DMS79 treated with DMSO at 0.1 percent for 48 hours (cell line): Measurements from ENCODE around the gene NCEH1.
A peak's percentile ranks its signal among the peaks of the same experiment; 100 is the strongest.

Experiments
- DNase-seq: peaks from one replicate; lab custom pipeline; 2025; lab: John Stamatoyannopoulos, UW

Gene NCEH1

DNA sequence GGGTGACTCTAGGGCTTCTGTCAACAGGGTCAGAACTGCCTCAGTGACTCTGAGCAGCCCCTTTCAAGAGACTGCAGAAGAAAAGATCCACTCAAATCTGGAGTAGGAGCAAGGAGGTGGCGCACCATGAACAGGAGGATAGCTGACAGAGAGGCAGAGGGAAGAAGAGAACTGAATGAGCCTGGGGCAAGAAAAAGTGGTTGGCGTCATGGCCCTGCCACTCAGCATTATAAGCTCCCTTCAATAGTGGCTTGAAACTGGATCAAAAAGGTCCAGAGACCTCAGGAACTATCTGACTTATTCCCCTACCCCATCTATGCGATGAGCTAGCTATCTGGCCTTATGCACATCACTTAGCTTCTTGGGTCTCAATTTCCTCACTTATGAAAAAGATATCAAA is 66.6 kb downstream of the NCEH1 start:
- DNase-seq, result no peak

DNA sequence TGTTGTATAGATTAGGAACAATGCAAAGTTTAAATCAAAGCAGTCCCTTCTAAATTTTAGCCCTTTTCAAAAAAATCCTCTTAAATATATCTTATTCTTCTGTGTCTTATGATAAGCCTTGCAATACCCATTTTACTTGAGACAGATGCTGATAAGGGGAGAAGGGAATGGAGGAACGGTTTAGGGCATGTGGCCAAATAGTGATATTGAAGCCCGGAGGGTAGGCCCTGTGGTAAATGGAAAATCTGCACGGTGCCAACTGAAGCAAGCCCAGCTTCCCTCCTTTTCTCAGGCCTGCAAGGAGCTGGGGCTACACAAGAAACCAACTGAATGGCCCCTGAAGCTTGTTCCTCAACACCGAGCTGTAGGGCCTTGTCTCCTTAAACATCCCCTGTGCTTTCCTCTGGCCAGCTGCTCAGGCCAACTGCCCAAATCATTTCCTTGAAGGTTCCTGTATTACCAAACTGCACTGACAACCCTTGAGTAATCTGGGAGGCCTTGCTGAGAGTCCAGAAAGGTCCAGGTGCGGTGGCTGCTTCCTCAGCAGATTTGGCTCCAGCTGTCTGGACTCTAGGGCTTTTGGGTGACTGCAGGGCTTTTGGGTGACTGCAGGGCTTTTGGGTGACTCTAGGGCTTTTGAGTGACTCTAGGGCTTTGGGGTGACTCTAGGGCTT is 67.2 kb downstream of the NCEH1 start:
- DNase-seq, result no peak

DNA sequence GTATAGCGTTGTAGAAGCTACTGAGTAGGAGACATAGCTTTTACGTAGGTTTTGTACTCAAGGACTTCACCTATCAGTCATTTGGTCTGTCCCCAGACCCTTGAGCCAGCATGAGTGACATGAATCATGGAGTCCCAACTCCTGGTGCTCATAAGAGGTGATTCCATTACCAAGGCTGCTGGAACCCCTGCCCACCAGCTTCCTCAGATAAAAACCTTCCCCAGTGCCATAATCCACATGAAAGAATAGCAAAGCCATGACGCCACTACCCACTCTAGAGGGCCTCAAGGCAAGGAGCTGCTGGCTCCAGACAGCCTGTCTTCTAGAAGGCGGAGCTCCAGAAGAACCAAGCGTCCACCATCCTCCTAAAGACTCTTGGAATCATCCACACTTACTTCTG is 69.6 kb downstream of the NCEH1 start:
- no peak for DNase-seq

DNA sequence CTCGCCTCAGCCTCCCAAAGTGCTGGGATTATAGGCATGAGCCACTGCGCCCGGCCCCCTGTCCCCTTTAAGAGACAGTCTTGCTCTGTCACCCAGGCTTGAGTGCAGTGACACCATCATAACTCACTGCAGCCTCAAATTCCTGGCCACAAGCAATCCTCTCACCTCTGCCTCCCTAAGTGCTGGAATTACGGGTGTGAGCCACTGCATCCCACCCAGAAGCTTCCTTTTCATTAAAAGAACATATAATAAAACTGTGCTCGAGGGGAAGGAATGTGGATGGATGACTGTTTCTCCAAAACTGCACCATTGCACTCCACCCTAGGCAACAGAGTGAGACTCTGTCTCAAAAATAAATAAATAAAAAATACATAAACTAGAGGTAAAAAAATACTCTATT is 70.1 kb downstream of the NCEH1 start:
- DNase-seq, result no peak

DNA sequence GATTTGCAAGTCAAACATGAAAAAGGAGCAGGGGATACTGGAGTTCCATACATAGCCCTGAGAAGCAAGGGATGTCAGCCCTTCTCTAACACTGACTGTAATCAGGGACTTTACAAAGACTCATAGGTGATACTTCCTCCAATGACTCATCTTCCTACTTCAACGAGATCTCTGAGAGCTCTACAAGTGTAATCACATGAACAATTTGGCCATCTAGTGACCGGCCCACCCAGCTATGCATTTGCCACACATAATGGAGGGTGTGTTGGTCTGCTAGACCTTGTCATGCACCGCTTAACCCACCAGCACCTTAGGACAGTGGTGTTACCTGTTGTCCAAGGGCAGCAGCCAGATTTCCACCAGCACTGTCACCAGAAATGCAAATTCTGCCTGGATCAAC is 75.3 kb downstream of the NCEH1 start:
- DNase-seq, result no peak

DNA sequence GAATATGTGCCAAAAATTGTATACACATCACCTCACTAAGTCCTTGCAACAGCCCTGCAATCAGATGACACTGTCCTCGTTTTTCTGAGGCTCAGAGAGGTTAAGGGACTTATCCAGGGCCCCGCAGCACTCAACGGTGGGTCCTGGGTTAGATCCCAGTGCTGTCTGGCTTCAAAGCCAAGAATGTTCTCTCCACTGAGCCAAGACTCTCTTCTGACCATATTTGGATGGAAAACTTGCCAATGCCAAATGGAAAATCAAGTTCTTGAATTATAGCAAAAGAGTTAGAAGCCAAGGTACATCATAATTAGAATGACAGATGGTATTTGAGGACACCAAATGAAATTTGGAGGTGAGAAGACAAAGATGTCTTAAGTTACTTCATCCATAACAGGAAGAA is 75.9 kb downstream of the NCEH1 start:
- no peak for DNase-seq

DNA sequence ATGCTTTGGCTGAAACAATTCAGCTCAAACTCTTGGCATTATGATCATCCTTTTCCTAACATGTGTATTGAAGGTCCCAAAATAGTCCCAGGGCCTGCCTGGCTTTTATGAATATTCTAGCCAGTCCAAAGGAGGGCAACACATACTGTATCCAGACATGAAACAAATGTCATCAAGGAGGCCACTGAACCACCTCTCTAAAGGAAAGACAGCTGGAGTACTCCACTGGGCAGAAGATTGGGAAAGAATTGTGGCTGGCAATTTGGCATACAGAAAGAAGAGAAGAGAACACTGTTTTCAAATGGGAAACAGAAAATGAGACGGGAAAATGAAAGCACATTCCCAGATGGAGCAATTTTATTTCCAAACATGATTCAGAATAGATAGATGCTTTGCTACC is 80.6 kb downstream of the NCEH1 start:
- no peak for DNase-seq

DNA sequence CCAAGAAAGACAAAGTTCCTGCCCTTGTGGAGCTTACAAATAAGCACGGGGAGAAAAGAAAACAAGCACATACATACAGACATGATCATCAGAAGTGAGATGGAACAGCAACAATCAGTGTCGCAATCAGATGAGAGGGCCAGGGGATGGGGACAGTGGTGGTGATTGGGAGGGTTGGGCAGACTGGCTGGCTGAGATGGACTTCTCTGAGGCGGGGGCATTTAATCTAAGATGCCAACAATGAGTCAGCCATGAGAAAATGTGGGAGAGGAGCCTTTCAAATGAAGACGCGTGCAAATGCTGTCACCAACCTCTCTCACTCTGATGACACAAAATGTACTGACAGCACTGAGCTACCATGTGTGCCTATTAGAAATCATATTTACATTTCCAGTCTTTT is 81.4 kb downstream of the NCEH1 start:
- no peak for DNase-seq

DNA sequence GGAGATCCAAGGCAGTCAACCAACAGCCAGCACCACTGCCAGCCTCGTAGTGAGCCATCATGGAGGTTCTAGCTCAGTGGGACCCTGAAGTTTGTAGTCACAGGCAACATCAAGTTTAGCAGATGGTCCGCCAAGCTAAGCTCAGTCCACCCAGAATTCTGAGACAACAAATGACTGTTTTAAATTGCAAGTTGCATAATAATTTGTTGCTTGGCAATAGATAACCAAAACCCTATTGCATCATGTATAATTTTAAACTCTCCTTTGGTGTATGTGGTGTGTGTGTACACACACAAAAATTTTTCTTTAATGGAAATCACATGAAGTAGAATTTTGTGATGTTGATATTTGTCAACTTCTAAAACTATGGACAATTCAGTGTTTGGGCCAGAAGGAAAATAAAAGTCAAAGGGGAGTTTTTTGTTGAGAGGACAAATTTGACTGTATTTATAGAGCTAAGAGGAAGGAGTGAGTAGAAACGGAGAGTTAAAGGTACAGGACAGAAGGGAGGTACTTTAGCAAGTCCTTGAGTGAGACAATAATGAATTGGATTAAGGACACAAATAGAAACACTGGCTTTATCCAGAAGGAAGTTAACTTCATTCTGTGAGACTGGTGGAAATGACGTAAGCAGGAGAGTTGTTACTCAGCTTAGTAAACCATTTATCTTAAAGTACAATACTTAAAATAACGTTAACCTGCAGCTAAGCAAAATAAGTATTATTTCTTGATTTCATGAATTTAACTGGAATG is 83.6 kb downstream of the NCEH1 start:
- no peak for DNase-seq

DNA sequence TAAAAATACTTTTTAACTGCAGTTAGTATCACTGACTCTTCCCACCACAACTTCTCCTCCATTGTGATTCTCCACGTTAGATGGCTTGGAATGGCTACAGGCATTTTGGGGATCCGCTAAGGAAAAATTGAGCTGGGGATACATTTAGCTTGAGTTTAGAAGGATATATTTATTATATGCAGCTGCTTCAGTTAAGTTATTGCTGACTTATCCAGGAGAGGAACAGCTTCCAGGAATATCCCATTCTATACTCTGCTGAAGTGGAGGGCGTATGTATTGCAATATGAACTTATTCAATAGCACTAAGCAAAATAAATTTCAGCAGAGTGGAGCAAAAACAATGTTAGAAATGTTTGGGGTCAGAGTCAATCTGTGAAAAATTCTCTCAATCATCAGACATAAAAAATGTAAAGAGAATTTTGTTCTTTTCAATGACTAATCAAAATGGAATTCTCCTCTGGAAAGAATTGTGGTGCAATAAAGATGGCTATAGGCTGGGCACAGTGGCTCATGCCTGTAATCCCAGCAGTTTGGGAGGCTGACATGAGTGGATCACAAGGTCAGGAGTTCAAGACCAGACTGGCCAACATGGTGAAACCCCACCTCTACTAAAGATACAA is 84.7 kb downstream of the NCEH1 start:
- DNase-seq, result no peak

DNA sequence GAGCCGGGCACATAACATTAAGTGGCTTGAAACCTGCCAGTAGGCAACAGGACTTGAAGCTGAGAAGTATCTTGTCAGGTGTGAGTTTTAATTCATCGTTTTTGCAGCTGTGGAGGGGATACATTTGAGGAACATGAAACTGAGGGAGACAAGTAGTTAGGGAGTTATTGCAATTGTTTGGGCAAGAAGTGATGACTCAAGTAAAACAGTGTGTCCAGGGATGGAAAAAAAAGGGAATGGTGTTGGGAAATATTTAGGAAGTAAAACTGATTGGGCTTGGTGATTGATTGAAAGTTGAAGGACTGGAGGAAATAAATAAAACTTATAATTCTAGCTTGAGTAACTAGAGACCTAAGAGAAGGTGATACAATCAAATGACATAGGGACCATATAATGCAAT is 85.5 kb downstream of the NCEH1 start:
- no peak for DNase-seq

DNA sequence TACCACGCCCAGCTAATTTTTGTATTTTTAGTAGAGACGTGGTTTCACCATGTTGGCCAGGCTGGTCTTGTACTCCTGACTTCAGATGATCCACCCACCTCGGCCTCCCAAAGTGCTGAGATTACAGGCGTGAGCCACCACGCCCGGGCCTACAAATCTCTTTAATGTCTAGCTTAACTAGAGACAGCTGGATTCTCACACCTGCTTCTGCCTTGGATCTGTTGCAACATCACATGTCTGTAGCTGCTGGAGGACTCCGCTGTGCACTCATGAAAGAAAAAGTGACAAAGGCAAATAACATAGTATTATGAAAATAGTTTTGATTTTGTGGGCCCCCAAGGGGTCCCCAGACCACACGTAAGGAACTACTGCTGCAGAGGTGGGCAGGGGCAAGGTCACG is 85.9 kb downstream of the NCEH1 start:
- DNase-seq, result no peak

DNA sequence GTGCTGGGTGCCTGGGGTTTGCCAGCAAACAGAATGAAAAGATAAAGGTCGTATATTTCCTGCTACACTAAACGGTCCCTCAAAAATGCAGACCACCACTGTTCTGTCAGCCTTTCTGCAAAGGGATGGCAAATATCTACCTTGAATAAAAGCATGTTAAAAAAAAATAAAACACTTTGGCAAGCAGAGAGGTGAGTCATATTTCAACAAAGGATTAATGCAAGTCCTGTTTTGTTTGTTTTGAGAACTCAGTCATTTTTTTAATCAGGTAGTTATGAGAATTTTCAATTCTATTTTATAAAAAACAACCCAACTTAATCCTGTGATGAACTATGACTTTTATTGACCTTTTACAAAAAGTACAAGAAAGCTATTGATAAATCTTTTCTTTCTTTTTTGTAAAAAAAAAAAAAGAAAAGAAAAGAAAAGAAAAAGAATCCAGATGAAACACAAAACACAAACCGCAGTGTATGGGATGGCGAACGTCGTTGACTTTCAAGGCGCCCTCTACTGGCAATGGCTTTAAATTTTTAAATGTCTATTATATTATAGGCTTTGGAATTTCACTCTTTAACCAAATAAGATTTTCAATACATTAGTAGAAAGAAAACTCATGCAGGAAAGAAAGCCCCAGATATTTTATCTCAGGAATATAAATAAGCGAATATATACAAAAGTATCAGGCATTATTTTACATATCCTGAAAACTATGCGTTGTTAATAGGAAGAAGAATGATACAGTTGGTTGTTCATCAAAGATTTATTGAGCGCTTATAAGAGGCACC is 87.8 kb downstream of the NCEH1 start:
- DNase-seq, result peak; percentile 28

DNA sequence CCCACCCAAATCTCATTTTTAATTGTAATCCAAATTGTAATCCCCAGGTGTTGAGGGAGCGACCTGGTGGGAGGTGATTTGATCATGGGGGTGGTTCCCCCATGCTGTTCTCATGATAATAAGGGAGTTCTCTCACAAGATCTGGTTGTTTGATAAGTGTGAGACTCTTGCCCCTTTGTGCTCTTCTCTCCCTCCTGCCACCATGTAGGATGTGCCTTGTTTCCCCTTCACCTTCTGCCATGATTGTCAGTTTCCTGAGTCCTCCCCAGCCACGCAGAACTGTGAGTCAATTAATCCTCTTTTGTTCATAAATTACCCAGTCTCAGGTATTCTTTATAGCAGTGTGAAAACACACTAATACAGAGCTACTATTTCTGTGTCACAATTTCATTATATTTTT is 88.7 kb downstream of the NCEH1 start:
- DNase-seq, result no peak

DNA sequence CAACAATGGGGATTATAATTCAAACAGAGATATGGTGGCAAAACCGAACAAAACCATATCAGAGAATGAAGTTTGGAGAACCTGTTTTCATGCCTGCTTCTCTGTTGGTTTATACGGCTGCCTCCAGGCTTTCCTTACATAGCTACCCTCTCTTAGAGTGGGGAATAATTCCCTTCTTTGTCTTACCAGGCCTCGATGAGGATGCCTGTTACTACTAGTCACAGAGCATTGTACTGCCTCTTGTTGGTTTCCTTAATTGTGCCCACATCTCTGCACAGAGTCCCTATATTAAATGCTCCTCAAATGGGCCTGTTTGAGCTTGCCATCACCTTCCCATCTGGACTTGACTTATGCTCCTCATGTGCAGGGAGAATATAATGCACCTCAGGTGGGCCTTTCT is 92.9 kb downstream of the NCEH1 start:
- no peak for DNase-seq

DNA sequence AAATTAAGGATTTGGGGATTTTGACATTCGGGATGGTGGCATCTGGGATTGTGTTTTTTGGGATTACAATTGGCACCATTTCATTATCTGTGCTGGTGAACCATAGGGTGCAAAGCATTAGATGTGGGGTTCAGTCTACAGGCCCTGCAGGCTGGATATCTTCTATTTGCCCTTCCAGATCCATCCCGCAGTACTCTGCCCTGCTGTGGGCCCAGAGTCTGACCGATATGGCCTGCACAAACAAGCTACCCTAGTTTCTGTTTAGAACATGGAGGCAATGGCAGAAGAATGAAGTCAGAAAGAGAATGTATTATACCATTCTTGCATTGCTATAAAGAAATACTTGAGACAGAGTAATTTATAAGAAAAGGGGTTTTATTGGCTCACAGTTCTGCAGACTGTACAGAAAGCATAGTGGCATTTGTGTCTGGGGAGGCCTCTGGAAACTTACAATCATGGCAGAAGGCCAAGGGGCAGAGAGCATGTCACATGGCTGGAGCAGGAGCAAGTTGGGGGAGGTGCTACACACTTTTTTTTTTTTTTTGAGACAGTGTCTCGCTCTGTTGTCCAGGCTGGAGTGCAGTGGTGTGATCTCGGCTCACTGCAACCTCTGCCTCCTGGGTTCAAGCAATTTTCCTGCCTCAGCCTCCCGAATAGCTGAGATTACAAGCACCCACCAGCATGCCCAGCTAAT is 93.7 kb downstream of the NCEH1 start:
- DNase-seq, result no peak

DNA sequence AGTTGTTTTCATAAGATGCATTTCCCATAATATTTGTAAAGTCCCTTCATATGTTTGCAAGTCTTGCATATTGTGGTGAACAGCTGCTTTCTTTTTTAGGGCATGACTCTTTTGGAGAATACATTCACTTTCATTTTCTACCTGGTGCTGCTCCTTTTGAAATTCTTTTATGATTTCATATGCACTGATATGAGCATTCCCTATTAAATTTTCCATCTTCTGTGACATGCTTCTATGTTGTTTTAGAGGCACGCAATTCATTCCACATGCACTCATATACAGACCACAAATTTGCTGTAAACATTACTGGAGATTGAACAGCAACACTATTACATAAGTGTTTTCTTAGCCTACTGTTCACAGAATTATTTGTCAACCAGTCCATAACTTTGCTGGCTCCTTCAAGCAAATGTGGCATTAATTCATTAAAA is 94.8 kb downstream of the NCEH1 start:
- DNase-seq, result no peak

DNA sequence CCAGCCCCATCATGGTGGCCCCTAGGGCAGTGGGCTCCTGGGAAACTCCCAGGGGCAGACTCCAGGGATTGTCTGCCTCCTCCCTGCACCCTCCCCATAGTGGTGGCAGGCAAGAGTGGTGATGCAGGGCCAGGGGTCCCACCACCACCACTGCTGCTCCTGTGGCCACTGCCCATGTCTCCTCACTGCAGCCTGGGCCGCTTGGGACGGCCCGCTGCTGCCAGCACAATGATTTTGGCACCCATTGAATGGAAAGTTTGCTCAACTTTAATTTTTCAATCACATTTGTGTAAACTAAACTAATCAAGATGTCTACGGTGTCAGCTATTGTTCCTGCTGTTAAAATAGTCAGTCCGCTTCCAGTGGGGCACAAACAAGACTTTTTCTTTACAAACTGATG is 95.6 kb downstream of the NCEH1 start:
- no peak for DNase-seq

DNA sequence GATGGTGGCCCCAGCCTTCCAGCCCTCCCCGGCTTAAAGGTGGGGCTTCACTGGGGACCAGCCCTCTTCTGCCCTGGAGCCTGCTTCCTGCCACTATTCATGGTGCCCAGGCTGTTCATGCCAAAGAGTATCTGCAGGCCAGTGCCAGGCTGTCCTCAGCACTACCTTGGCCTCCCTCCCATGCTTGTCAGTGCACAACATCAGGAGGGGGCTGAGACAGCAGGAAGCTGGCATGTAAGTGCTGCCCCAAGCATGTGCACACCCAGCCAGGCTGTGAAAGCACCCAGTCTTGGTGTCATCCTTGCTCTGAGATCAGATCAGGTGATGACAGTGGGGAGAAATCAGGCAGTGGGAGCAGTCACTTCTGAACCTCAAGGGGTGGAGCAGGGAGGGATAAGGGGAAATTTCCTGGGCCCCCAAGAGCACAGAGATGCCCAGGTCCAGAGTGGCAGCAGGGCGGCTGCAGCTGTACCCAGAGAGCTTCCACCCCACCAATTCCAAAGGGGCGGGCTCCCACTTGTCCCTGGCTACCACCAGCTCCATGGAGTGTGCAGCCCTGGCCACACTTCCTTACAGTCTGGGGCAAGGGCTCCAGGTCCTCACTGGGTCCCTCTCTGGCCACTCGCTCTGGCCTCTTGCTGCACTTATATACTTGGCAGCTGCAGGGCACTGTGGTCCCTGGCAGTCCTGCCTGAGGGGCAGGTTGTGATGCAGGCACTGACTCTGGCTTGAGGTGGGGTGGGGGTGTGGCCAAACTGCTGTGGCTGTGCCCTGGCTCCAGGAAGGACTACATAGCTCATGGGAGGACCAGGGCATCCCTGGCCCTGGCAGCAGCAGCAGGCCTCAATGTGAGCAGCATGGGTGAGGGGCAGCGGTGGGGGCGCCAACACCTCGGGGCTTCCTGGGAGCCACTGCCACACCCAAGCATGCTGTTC is 96.3 kb downstream of the NCEH1 start:
- no peak for DNase-seq

DNA sequence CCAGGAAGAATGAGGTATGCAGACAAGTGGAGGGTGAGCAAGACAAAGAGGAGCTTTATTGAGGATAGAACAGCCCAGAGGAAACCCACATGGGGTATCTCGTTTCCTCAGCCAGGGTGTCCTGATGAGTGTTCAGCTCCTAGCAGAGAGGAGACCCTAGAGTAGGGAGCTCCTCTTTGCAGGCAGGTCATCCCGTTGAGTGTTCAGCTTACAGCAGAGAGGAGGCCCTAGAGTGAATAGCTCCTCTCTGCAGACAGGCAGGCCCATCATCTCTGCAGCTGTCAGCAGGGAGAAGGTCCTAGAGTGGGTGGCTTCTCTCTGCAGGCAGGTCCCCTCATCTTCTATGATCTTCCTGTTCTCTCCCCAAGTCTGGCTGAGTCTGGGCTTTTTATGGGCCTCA is 97.0 kb downstream of the NCEH1 start:
- no peak for DNase-seq
